22Rv1 (cell line): ENCODE measurements around the gene HERPUD2.

Experiments used
- CTCF ChIP-seq: fragments of 450-650 bp; IDR thresholded peaks from 2 replicates; pipeline ENCODE4 v1.5.1; 2017; ENCODE audit warnings: mild to moderate bottlenecking
- ZFX ChIP-seq: fragments of 450-650 bp; IDR thresholded peaks from 2 replicates; pipeline ENCODE4 v1.6.1; 2017; ENCODE audit warnings: antibody characterized with exemption, borderline replicate concordance

DNA sequence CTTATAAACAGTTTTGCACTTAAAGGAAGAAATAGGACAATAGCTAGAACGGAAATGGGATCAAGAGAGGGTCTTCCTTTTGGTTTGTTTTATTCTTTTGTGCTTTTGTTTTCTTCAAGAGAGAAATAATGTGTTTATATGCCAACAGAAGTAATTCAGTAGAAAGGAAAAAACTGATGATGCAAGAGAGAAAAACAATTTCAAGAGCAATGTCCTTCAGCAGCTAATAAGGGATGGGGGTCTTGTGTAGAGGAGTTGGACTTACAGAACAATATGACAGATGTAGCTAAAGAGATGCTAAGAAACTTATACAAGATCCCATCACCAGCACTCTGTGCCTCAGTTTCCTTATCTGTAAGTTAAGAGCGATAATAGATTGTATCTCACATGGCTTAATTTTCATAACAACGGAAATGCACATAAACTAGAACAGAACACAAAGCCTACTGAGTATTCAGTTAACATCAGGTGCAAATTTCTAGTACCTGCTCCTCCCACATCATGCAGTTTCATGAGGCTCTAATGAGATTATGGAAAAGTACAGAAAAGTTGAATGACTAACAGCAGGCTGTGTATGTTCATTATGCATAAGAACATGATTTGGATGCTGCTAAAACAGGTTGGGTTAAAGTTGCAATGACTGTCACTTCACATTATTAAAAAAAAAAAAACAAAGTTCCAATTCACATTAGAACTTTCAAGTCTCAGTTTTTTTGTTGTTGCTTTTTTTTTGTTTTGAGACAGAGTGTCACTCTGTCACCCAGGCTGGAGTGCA is 17.2 kb downstream of the HERPUD2 start:
- TF ChIP-seq CTCF (no peak), ZFX (no peak)
